Occipital lobe (tissue), 2 donors: ENCODE measurements around the gene GRK2. TPM values are rescaled to one million over a fixed set of nuclear protein-coding genes. Genes with fewer than 3 reads are reported as not detected.

Experiments used
- DNase-seq: peaks from one replicate; lab custom pipeline; 2025; lab: John Stamatoyannopoulos, UW
- total RNA-seq: library from RNA; depleted of rRNA; stranded (reverse); fragments of >200 nt; gene quantifications from one replicate; pipeline ENCODE4 v1.2.3, GENCODE V29; 2014

GRK2 gene
- total RNA-seq, 1 donor from 2014 or later, result 44.9 TPM

DNA sequence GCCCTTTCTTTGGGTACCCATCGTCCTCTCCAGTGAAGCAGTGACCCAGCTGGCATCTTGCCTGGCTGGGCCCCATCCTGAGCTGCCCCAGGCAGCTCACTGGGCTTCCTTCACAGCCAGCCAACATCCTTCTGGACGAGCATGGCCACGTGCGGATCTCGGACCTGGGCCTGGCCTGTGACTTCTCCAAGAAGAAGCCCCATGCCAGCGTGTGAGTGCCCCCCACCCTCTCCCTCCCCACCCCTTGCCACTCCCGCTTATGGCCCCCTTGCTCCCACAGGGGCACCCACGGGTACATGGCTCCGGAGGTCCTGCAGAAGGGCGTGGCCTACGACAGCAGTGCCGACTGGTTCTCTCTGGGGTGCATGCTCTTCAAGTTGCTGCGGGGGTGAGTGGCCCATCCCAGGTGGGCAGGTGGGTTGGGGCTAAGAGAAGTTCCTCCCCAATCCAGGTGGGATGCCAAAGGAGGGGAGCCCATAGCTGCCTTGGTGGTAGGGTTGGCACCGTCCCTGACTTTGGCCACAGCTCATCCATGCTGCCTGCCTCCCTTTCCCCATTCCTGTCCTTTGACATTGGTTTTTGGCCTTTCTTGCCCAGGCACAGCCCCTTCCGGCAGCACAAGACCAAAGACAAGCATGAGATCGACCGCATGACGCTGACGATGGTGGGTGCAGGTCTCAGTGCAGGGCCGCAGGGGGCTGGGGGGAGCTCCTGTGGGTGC is 16.0 kb downstream of the GRK2 start:
- no peak for DNase-seq

DNA sequence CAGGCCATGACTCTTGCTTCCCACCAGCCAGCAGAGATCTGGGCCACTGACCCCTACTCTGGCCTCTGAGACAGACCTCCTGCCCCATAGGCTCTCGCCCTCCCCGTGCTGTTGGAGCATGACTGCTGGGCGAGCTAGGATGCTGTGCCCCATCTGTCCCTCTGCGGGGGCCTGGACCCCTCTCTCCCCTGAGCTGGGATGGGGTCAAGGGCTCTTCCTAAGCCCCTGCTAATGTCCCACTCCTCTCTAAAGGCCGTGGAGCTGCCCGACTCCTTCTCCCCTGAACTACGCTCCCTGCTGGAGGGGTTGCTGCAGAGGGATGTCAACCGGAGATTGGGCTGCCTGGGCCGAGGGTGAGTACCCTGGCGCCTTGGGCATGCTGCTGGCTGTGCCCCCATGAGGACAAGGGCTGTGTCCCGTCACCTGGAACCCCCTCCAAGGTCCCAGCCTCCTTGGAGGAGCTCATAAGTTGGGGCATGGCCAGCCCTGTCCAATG is 16.7 kb downstream of the GRK2 start:
- DNase-seq, result no peak

DNA sequence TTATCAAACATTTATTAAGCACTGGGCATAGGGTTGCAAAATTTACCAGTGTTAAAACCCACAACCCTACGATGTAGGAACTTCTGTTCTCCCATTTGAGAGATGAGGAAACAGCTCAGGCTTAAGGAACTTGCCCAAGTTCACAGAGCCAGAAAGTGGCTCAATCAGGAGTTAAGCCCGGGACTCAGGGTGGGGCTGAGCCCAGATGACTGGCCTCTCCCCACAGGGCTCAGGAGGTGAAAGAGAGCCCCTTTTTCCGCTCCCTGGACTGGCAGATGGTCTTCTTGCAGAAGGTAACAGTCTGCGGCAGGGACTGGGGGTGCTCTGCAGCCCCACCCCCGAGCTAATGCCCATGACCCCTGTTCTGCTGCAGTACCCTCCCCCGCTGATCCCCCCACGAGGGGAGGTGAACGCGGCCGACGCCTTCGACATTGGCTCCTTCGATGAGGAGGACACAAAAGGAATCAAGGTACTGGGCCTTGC is 17.2 kb downstream of the GRK2 start:
- no peak for DNase-seq

DNA sequence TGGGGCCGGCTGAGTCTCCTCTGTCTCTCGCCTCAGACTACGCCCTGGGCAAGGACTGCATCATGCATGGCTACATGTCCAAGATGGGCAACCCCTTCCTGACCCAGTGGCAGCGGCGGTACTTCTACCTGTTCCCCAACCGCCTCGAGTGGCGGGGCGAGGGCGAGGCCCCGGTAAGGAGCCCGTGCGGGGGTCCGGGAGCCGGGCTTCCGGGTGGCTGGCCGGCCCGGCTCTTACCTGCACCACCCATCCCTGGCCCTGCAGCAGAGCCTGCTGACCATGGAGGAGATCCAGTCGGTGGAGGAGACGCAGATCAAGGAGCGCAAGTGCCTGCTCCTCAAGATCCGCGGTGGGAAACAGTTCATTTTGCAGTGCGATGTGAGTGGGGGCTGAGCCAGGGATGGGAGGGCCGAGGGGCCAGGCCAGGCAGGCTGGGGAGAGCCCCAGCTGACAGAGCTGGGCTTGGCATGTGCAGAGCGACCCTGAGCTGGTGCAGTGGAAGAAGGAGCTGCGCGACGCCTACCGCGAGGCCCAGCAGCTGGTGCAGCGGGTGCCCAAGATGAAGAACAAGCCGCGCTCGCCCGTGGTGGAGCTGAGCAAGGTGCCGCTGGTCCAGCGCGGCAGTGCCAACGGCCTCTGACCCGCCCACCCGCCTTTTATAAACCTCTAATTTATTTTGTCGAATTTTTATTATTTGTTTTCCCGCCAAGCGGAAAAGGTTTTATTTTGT is 18.7 kb downstream of the GRK2 start:
- DNase-seq, result no peak

DNA sequence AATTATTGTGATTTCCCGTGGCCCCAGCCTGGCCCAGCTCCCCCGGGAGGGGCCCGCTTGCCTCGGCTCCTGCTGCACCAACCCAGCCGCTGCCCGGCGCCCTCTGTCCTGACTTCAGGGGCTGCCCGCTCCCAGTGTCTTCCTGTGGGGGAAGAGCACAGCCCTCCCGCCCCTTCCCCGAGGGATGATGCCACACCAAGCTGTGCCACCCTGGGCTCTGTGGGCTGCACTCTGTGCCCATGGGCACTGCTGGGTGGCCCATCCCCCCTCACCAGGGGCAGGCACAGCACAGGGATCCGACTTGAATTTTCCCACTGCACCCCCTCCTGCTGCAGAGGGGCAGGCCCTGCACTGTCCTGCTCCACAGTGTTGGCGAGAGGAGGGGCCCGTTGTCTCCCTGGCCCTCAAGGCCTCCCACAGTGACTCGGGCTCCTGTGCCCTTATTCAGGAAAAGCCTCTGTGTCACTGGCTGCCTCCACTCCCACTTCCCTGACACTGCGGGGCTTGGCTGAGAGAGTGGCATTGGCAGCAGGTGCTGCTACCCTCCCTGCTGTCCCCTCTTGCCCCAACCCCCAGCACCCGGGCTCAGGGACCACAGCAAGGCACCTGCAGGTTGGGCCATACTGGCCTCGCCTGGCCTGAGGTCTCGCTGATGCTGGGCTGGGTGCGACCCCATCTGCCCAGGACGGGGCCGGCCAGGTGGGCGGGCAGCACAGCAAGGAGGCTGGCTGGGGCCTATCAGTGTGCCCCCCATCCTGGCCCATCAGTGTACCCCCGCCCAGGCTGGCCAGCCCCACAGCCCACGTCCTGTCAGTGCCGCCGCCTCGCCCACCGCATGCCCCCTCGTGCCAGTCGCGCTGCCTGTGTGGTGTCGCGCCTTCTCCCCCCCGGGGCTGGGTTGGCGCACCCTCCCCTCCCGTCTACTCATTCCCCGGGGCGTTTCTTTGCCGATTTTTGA is 19.5 kb downstream of the GRK2 start:
- DNase-seq, result no peak

DNA sequence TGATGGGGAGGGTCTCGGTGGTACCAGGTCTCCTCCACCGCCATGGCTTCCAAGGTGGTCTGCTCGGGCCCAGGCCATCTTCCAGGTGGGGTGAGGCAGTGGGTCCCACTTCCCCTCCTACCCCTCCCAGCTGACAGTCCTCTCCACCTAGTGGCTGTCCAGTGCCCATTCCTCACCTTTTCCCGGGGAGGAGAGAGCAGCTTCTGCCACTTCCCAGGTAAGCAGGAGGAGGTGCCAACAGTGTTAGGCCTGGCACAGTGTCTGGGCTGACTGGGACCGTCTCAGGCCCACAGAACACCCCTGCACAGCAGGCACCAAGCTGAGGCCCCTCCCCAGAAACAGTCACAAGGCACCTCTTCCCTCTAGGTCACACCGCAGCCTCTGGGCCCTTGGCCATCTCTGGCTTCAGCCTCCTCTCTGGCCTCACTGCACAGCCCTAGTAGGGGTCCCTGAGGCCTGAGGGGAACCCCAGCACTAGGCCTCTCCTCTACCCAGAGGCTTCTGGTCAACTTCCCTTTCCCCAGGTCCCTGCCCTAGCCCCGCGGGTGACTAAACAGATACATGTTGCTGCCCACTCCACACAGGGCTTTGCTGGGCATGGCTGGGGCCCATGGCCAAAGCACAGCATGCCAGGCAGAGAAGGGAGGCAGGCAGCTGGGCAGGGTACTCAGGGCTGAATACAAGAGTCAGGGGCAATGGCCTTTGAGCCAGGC is 20.5 kb downstream of the GRK2 start:
- no peak for DNase-seq

DNA sequence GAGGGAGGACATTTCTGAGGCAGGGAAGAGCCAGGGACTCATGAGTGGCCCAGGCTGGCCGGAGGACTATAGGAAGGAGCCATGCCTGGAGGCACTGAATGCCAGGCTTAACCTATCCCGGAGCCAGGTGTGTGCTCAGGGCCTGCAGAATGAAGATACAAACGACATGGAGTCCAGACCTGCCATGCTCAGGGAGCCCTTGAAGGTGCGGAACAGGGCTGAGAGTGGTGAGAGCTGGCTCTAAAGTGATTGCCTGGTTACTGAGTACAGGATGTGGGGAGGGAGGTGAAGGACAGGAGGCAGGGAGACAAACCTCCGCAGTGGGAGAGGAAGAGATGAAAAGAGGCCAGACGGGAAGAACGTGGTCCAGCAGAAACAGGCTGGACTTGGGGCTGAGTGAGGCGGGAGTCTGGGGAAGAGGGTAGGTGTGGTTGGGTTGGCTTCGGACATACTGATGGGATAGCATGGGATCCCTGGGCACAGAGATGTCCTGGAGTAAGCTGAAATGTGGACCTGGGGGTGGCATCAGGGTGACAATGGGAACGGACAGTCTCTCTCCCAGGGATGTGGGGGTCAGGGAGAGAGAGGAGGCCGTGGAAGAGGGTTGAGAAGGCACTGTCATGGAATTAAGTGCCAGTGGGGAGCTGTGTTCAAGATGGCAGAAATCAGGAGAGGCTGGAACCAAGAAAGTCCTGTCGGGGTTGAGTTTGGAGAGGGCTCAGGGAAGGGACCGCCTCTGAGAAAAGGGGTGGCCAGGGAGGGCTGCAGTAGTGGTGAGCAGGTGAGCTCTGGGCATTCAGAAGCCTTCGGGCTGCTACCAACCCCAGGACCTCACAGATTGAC is 21.3 kb downstream of the GRK2 start:
- DNase-seq, result no peak

DNA sequence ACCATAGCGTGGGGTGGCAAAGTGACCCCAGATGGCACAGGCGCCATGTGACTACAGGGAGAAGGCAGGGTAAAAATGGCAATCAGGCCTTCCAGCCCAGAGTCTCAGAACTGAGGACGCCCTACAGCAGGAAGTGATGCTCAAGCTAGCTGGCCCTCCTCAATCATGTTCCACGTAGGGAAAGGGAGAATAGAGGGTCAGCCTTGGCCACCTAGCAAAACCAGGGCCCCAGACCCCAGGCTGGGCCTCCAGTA is 21.9 kb downstream of the GRK2 start:
- DNase-seq, result peak; percentile 66

DNA sequence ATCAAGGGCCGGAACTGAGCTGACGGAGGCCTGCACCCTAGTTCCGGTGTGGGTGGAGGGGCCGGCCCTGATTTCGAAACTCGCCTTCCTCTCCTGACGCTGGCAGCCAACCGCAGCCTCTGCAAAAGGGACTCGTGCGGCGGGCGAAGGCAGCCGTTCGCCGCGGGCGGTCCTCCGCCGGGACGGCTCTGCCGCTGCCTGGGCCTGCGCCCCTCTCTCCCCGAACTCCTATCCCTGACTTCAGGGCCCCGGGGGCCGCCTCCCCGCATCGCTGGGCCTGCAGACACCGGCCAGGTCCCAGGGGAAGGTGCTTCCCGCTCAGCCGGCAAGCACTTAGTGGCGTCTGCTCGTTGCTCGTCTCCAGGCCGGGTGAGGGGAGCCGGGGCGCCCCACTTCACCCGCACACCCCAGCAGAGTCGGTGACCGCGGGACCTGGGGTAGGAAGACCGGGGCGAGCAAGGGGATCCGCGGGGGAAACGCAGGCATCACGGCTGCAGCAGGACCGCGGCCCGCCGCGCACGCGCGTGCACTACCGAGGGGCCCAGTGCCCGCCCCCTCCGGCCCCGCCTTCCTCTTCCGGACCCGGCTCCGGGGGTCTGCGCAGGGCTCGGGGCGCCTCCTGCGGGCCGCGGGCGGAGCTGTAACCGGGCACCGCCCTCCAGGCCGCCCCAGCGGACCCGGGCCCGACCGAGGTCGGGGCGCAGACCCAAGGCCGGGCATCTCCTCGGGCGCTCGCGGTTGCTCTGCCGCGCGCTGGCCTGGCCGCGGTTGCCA is 22.4 kb downstream of the GRK2 start:
- peak; percentile 81 for DNase-seq

DNA sequence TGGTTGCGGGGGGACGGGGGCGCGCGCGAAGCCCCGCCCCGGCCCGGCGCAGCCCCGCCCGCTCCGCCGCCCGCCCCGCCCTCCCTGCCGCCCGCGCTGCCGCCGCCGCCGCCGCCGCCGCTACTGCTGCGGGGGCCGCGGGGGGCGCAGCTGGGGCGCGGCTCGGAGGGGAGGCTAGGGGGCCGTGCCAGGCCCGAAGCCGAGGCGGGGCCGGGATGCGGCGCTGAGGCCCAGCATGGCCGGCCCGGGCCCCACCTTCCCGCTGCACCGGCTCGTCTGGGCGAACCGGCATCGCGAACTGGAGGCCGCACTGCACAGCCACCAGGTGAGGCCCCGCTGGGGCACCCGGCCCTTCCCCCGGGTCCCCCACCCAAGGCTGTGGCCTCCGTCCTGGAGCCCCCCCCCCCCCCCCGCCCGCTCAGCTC is 23.0 kb downstream of the GRK2 start, which contains the start of gene ANKRD13D:
TSS of gene ANKRD13D (plus strand) at position 78 of the 425 bp plus-strand sequence. CDS start at position 236, 158 bp downstream.
- DNase-seq, result no peak

DNA sequence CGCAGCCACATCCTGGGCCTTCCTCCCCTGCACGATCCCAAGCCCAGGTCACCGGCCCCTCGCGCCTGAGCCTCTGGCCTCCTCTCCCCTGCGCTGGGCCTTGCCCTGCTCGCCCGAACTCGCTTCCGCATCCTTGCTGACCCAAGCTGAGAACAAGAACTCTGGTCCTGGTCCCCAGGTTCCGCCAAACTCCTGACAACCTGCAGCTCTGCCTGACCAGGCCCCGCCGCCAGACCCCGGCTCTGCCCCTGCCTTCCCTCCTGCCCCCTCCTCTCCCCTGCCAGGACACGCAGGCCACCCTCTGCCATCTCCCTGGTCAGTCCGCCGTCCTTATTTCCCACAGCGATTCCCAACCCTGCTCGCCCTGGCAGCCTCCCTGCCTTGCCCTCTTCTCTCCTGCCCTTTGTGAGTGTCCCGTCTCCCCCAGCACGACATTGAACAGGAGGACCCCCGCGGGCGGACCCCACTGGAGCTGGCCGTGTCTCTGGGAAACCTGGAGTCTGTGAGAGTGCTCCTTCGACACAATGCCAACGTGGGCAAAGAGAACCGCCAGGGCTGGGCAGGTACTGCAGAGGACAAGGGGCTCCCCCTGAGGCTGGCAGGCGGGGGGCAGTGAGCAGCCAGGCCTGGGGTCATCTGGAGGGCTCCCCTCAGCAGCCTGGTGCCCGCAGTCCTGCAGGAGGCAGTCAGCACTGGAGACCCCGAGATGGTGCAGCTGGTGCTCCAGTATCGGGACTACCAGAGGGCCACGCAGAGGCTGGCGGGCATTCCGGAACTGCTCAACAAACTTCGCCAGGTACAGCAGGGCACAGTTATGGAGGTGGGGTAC is 23.6 kb downstream of the GRK2 start:
- no peak for DNase-seq

DNA sequence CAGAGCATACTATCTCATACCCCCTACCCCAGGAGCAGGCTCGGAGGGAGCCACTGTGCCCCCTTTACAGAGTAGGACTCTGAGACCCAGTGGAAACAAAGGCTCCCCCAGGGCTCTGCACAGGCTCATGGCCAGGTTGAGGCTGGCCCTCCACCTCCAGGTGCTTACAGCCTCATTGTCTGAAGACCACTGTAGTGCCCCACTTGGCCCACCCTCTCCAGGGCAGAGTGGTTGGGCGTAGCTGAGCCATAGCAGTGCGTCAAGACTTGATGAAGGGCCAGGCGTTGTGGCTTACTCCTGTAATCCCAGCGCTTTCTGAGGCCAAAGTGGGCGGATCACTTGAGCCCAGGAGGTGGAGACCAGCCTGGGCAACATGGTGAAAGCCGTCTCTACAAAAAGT is 24.5 kb downstream of the GRK2 start:
- no peak for DNase-seq

DNA sequence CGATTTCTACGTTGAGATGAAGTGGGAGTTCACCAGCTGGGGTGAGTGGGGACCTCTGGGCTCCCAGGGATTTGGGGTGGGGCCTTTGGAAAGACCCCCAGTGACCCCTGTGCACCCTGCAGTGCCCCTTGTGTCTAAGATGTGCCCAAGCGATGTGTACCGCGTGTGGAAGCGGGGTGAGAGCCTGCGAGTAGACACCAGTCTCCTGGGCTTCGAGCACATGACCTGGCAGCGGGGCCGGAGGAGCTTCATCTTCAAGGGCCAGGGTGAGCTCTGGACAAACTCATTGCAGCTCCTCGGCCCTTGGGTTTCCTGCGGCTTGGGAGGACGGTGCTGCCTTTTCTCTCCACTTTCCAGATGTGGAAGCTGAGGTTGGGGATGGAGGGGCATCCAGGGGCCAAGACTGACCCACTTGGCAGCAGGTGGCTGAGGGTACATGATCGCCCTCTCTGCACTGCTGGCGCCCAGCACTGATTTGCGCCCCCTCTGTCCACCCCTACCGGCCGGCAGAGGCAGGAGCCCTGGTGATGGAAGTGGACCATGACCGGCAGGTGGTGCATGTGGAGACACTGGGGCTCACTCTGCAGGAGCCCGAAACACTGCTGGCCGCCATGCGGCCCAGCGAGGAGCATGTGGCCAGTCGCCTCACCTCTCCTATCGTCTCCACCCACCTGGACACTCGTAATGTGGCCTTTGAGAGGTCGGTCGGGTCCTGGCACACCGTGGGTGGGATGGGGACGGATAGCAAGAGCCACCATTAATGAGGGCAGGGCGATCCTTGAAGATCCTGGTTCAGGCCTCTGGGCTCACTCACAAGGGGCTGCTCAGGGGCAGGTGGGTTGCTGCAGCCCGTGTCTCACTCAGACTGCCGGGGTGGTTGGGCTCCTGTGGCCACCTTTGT is 25.5 kb downstream of the GRK2 start:
- DNase-seq, result no peak

DNA sequence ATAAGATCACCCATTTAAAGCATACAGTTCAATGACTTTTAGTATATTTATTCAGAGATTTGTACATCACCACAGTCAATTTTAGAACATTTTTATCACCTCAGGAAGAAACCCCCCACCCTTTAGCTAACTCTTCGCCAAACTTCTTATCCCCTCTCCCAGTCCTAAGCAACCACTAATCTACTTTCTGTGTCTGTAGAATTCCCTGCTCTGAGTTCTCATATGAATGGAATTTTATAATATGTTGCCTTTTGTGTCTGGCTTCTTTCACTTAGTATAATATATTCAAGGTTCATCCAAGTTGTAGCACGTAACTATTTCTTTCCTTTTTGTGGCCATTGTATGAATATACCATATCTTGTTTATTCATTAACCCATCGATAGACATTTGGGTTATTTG is 26.4 kb downstream of the GRK2 start:
- DNase-seq, result no peak

DNA sequence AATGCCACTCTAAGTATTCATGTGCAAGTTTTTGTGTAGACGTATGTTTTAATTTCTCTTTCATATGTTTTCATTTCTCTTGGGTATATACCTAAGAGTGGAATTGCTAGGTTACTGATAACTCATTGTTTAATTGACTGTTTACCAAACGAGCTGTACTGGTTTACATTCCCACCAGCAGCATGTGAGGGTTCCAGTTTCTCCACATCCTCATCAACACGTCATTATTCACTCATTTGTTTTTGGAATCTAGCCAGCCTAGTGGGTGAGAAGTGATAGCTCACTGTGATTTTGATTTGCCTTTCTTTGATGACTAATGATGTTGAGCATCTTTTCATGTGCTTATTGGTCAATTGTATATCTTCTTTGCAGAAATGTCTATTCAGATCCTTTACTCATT is 26.8 kb downstream of the GRK2 start:
- DNase-seq, result no peak

DNA sequence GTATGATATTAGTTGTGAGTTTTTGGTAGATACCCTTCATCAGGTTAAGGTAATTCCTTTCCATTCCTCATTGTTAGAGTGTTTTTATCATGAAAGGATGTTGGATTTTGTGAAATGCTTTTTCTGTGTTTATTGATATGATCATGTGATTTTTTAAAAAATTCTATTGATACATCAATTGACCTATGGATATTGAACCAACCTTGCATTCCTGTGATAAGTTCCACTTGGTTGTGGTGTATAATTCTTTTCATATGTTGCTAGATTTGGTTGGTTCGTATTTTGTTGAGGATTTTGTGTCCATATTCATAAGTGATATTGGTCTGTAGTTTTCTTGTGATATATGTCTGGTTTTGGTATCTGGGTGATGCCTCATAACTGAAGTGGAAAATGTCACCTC is 29.6 kb downstream of the GRK2 start:
- no peak for DNase-seq

DNA sequence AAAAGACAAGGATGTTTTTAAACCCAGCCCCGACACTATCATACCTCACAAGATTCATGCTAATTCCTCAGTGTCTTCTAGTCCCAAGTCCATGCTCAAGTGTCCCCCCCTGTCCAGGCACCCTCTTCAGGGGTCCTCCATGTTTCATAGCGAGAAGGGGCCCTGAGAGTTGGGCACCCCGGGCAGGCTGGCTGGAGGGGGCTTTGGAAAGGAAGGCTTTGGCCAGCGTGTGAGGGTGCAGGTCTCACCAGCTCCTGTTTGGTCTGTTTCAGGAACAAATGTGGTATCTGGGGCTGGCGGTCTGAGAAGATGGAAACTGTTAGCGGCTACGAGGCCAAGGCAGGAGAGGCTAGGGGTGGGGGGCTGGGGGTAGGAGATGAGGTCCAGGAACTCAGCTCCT is 32.5 kb downstream of the GRK2 start:
- DNase-seq, result no peak
